Neural cell (in vitro differentiated cells): ENCODE measurements around the gene MEMO1. TPM values are rescaled to one million over a fixed set of nuclear protein-coding genes. Genes with fewer than 3 reads are reported as not detected.

Experiments used
- H2AFZ ChIP-seq: fragments of 200-600, 300-800 bp; sonication (generic), shearing (Covaris generic); 2 replicates; pipeline ENCODE4 v1.6.0; 2014; ENCODE audit warnings: low read depth, mild to moderate bottlenecking, antibody characterized with exemption, low read length, moderate library complexity
- H3F3A ChIP-seq: fragments of 200-600 bp; shearing (Covaris generic); 2 replicates; pipeline ENCODE4 v1.6.1; 2016; ENCODE audit warnings: mild to moderate bottlenecking, moderate library complexity, mixed read lengths, antibody characterized with exemption, low read length; ENCODE audit not compliant: insufficient read depth, poor library complexity, severe bottlenecking
- H3K27ac ChIP-seq: fragments of 200-600, 300-800 bp; sonication (generic), shearing (Covaris generic); 2 replicates; pipeline ENCODE4 v1.5.1; 2014; ENCODE audit warnings: mild to moderate bottlenecking, low read length, moderate library complexity
- H3K27me3 ChIP-seq: fragments of 300-800, 200-600 bp; sonication (generic), shearing (Covaris generic); 2 replicates; pipeline ENCODE4 v1.6.0; 2014; ENCODE audit warnings: mild to moderate bottlenecking, low read depth, low read length, moderate library complexity; ENCODE audit not compliant: insufficient read depth
- H3K36me3 ChIP-seq: fragments of 300-800, 200-600 bp; sonication (generic), shearing (Covaris generic); 2 replicates; pipeline ENCODE4 v1.5.1; 2014; ENCODE audit warnings: mild to moderate bottlenecking, antibody characterized with exemption, low read length, moderate library complexity; ENCODE audit not compliant: insufficient read depth
- H3K4me2 ChIP-seq: fragments of 300-800, 200-600 bp; sonication (generic), shearing (Covaris generic); 2 replicates; pipeline ENCODE4 v1.6.0; 2014; ENCODE audit warnings: mild to moderate bottlenecking, low read length
- H3K4me3 ChIP-seq: fragments of 300-800, 200-600 bp; sonication (generic), shearing (Covaris generic); 2 replicates; pipeline ENCODE4 v1.5.1; 2014; ENCODE audit warnings: mild to moderate bottlenecking, low read length, moderate library complexity
- H3K79me2 ChIP-seq: fragments of 200-600 bp; shearing (Covaris generic); replicated peaks from 2 replicates; pipeline ENCODE4 v1.6.0; 2014; ENCODE audit warnings: mild to moderate bottlenecking, low read length, moderate library complexity; ENCODE audit not compliant: insufficient read depth
- H3K9ac ChIP-seq: fragments of 300-800, 200-600 bp; sonication (generic), shearing (Covaris generic); 2 replicates; pipeline ENCODE4 v1.6.1; 2016; ENCODE audit warnings: mild to moderate bottlenecking, low read length, mixed read lengths
- H3K9me2 ChIP-seq: fragments of 200-600 bp; shearing (Covaris generic); 2 replicates; pipeline ENCODE4 v1.6.1; 2016; ENCODE audit warnings: mild to moderate bottlenecking, low read length, mixed read lengths; ENCODE audit not compliant: insufficient read depth
- H3K9me3 ChIP-seq: fragments of 200-600, 300-800 bp; sonication (generic), shearing (Covaris generic); 2 replicates; pipeline ENCODE4 v1.6.1; 2016; ENCODE audit warnings: mild to moderate bottlenecking, mixed run types, low read length, moderate library complexity, mixed read lengths
- H4K20me1 ChIP-seq: fragments of 200-600 bp; shearing (Covaris generic); 2 replicates; pipeline ENCODE4 v1.6.1; 2016; ENCODE audit warnings: mild to moderate bottlenecking, mixed run types; ENCODE audit not compliant: insufficient read depth
- CTCF ChIP-seq: fragments of 450-650 bp; IDR thresholded peaks from 2 replicates; pipeline ENCODE4 v1.5.1; 2014; ENCODE audit warnings: antibody characterized with exemption, mild to moderate bottlenecking, moderate library complexity; ENCODE audit not compliant: poor library complexity, severe bottlenecking
- EP300 ChIP-seq: fragments of 450-650 bp; conservative IDR thresholded peaks from 2 replicates; pipeline ENCODE4 v1.6.1; 2014; ENCODE audit warnings: antibody characterized with exemption, mild to moderate bottlenecking, moderate library complexity; ENCODE audit not compliant: poor library complexity, severe bottlenecking
- EZH2 ChIP-seq: fragments of 200-600, 300-800 bp; shearing (Covaris generic), sonication (generic); IDR thresholded peaks from 2 replicates; pipeline ENCODE4 v1.6.1; 2014; ENCODE audit warnings: antibody characterized with exemption, low read length, borderline replicate concordance, mild to moderate bottlenecking; ENCODE audit not compliant: insufficient read depth, poor library complexity, severe bottlenecking
- MXI1 ChIP-seq: fragments of 450-650 bp; conservative IDR thresholded peaks from 2 replicates; pipeline ENCODE4 v1.6.1; 2014; ENCODE audit warnings: antibody characterized with exemption, mild to moderate bottlenecking; ENCODE audit not compliant: poor library complexity, severe bottlenecking
- POLR2AphosphoS5 ChIP-seq: IDR thresholded peaks from 2 replicates; pipeline ENCODE4 v1.6.1; 2012
- RAD21 ChIP-seq: fragments of 450-650 bp; conservative IDR thresholded peaks from 2 replicates; pipeline ENCODE4 v1.6.1; 2014; ENCODE audit warnings: antibody characterized with exemption, mild to moderate bottlenecking, moderate library complexity
- SMC3 ChIP-seq: fragments of 450-650 bp; conservative IDR thresholded peaks from 2 replicates; pipeline ENCODE4 v1.6.1; 2014; ENCODE audit warnings: antibody characterized with exemption, mild to moderate bottlenecking, moderate library complexity; ENCODE audit not compliant: poor library complexity
- TAF1 ChIP-seq: IDR thresholded peaks from 2 replicates; pipeline ENCODE4 v1.6.1; 2012; ENCODE audit warnings: low read depth
- polyA plus RNA-seq: library from polyadenylated mRNA; depleted of rRNA; stranded (reverse); fragments of >200 nt; gene quantifications from 2 replicates; pipeline ENCODE4 v1.2.3, GENCODE V29; 2014
- TF ChIP-seq, protein P1 (sequence below): IDR thresholded peaks from 2 replicates; pipeline ENCODE4 v1.6.1; 2012; ENCODE audit warnings: borderline replicate concordance

The MEMO1 gene
- polyA plus RNA-seq, 1 donor from 2014 or later: 124 TPM

DNA sequence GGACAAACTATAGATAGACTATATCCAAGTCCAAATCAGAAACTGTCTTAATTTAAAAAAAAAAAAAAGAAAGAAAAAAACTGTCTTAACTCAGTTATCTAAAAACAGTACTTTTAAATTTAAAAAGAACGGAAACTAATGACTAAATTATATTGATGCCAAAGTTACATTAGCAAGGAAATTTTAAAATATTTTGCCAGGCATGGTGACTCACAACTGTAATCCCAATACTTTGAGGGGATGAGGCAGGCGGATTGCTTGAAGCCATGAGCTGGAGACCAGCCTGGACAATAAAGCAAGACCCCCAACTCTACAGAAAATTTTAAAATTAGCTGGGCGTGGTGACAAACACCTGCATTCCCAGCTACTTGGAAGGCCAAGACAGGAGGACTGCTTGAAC is 30.9 kb downstream of the MEMO1 start:
- Histone ChIP-seq H3K36me3 (no peaks in the 10 kb centered on the region), H3K9me2 (no peaks in the 10 kb centered on the region), H3K27me3 (no peaks in the 10 kb centered on the region), H3K9ac (no peak overlapping the region), H3K4me2 (no peak overlapping the region), H3F3A (no peaks in the 10 kb centered on the region), H3K4me3 (no peak overlapping the region), H3K27ac (no peak overlapping the region), H3K9me3 (no peaks in the 10 kb centered on the region), H4K20me1 (no peaks in the 10 kb centered on the region), H3K79me2 (peaks cover 41% of the 10 kb centered on the region), H2AFZ (no peak overlapping the region)
- TF ChIP-seq POLR2AphosphoS5 (no peak), SMC3 (no peak), TAF1 (no peak), EP300 (no peak), RAD21 (no peak)
- TF ChIP-seq, protein P1, sequence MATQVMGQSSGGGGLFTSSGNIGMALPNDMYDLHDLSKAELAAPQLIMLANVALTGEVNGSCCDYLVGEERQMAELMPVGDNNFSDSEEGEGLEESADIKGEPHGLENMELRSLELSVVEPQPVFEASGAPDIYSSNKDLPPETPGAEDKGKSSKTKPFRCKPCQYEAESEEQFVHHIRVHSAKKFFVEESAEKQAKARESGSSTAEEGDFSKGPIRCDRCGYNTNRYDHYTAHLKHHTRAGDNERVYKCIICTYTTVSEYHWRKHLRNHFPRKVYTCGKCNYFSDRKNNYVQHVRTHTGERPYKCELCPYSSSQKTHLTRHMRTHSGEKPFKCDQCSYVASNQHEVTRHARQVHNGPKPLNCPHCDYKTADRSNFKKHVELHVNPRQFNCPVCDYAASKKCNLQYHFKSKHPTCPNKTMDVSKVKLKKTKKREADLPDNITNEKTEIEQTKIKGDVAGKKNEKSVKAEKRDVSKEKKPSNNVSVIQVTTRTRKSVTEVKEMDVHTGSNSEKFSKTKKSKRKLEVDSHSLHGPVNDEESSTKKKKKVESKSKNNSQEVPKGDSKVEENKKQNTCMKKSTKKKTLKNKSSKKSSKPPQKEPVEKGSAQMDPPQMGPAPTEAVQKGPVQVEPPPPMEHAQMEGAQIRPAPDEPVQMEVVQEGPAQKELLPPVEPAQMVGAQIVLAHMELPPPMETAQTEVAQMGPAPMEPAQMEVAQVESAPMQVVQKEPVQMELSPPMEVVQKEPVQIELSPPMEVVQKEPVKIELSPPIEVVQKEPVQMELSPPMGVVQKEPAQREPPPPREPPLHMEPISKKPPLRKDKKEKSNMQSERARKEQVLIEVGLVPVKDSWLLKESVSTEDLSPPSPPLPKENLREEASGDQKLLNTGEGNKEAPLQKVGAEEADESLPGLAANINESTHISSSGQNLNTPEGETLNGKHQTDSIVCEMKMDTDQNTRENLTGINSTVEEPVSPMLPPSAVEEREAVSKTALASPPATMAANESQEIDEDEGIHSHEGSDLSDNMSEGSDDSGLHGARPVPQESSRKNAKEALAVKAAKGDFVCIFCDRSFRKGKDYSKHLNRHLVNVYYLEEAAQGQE: no peak

DNA sequence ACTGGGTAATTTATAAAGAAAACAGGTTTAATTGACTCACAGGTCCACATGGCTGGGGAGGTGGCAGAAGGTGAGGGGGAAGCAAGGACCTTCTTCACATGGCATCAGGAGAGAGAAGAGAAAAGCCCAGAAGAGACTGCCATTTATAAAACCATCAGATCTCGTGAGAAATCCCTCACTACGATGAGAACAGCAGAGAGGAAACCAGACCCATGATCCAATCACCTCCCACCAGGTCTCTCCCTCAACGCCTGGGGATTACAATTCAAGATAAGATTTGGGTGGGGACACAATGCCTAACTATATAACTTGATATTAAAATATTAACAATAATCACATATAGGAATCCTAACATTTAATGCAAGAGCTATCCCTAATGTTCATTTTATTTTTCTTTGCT is 31.8 kb downstream of the MEMO1 start:
- H2AFZ ChIP-seq: no peak overlapping the region
- no peaks in the 10 kb centered on the region for H3F3A ChIP-seq
- TF ChIP-seq POLR2AphosphoS5: no peak
- H3K27me3 ChIP-seq: no peaks in the 10 kb centered on the region
- no peaks in the 10 kb centered on the region for H3K9me3 ChIP-seq
- no peaks in the 10 kb centered on the region for H4K20me1 ChIP-seq
- no peak overlapping the region for H3K9ac ChIP-seq
- H3K27ac ChIP-seq: no peak overlapping the region
- H3K4me3 ChIP-seq: no peak overlapping the region
- H3K36me3 ChIP-seq: no peaks in the 10 kb centered on the region
- no peak overlapping the region for H3K4me2 ChIP-seq
- H3K79me2 ChIP-seq: peaks cover 37% of the 10 kb centered on the region
- H3K9me2 ChIP-seq: no peaks in the 10 kb centered on the region

DNA sequence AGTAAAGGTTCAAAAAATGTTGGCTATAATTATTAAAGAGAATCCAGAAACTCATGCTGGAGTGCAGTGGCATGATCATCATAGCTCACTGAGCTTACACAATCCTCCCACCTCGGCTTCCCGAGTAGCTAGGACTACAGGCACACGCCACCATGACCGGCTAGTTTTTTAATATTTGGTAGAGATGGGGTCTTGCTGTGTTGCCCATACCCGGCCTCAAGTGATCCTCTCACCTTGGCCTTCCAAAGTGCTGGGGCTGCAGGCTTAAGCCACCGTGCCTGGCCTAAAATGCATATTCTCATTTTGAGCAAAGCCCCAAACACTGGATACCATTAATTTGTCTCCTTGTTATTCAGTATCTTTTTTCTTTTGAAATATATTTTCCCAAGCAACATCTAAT is 32.4 kb downstream of the MEMO1 start:
- Histone ChIP-seq H3K4me3 (no peak overlapping the region), H3K9me2 (no peaks in the 10 kb centered on the region), H4K20me1 (no peaks in the 10 kb centered on the region), H3K4me2 (no peak overlapping the region), H3K9me3 (no peaks in the 10 kb centered on the region), H3K79me2 (peaks cover 37% of the 10 kb centered on the region), H3K36me3 (no peaks in the 10 kb centered on the region), H2AFZ (no peak overlapping the region), H3F3A (no peaks in the 10 kb centered on the region), H3K27me3 (no peaks in the 10 kb centered on the region), H3K9ac (no peak overlapping the region), H3K27ac (no peak overlapping the region)
- no peak for TF ChIP-seq EP300
- TF ChIP-seq MXI1: no peak
- TF ChIP-seq RAD21: no peak
- no peak for TF ChIP-seq EZH2
- TF ChIP-seq SMC3: no peak
- TF ChIP-seq, protein P1: no peak
- TF ChIP-seq POLR2AphosphoS5: no peak
- TF ChIP-seq TAF1: no peak
- TF ChIP-seq CTCF: no peak
